RWPE2 (cell line): ENCODE data around the gene ELF5.

Source experiments
- ATAC-seq: fragments of 200-7000 bp; cut with Tn5 transposase; 3 replicates; pipeline ENCODE4 v1.9.1; 2021; ENCODE audit warnings: low read depth
- DNase-seq: peaks from one replicate; pipeline ENCODE4 v3.0.0-alpha.2; 2020; ENCODE audit warnings: low spot score
- H3K27ac ChIP-seq: fragments of 450-650 bp; 2 replicates; pipeline ENCODE4 v1.5.1; 2017; ENCODE audit warnings: mild to moderate bottlenecking; ENCODE audit not compliant: poor library complexity, severe bottlenecking
- H3K27me3 ChIP-seq: fragments of 250-450 bp; sonication (Bioruptor Pico); 2 replicates; pipeline ENCODE4 v1.5.1; 2021; ENCODE audit warnings: mild to moderate bottlenecking, moderate library complexity; ENCODE audit not compliant: insufficient read depth, poor library complexity, severe bottlenecking
- H3K36me3 ChIP-seq: fragments of 250-450 bp; sonication (Bioruptor Pico); 2 replicates; pipeline ENCODE4 v1.5.1; 2020; ENCODE audit warnings: low read depth, mild to moderate bottlenecking, moderate library complexity
- H3K4me1 ChIP-seq: fragments of 250-450 bp; sonication (Bioruptor Pico); 2 replicates; pipeline ENCODE4 v1.5.1; 2021; ENCODE audit warnings: mild to moderate bottlenecking, moderate library complexity; ENCODE audit not compliant: insufficient read depth, poor library complexity, severe bottlenecking
- H3K4me3 ChIP-seq: fragments of 250-450 bp; sonication (Bioruptor Pico); 2 replicates; pipeline ENCODE4 v1.5.1; 2021; ENCODE audit warnings: mild to moderate bottlenecking, moderate library complexity; ENCODE audit not compliant: severe bottlenecking
- H3K9me3 ChIP-seq: fragments of 250-450 bp; sonication (Bioruptor Pico); 2 replicates; pipeline ENCODE4 v1.5.1; 2021; ENCODE audit warnings: mild to moderate bottlenecking, moderate library complexity; ENCODE audit not compliant: severe bottlenecking
- CTCF ChIP-seq: fragments of 450-650 bp; IDR thresholded peaks from one replicate; pipeline ENCODE4 v1.5.1; 2017; ENCODE audit warnings: mild to moderate bottlenecking, moderate library complexity; ENCODE audit not compliant: poor library complexity, severe bottlenecking

ELF5 gene

GRCh38 chr11:34492806-34493414 lies 20.7 kb downstream of the ELF5 start:
- Histone ChIP-seq H3K27me3 (no peaks in the 10 kb centered on the region), H3K27ac (no peak overlapping the region), H3K4me1 (peaks cover 4% of the 10 kb centered on the region), H3K4me3 (no peak overlapping the region), H3K36me3 (no peaks in the 10 kb centered on the region), H3K9me3 (no peaks in the 10 kb centered on the region)
- TF ChIP-seq CTCF, result peak; percentile 83
- ATAC-seq (no peak), DNase-seq (no peak)

- no peak for TF ChIP-seq CTCF
- Histone ChIP-seq H3K27me3 (no peaks in the 10 kb centered on the region), H3K4me3 (no peak overlapping the region), H3K36me3 (no peaks in the 10 kb centered on the region), H3K9me3 (no peaks in the 10 kb centered on the region), H3K4me1 (peaks cover 2% of the 10 kb centered on the region), H3K27ac (no peak overlapping the region)
- ATAC-seq (no peak), DNase-seq (no peak)
Observed at GRCh38 chr11:34490304-34490703, 23.3 kb downstream of the ELF5 start.

GRCh38 chr11:34488855-34489557 lies 24.6 kb downstream of the ELF5 start:
- no peaks in the 10 kb centered on the region for H3K27me3 ChIP-seq
- ATAC-seq, result no peak

GRCh38 chr11:34487430-34487829 lies 26.2 kb downstream of the ELF5 start:
- TF ChIP-seq CTCF, result no peak
- no peak for DNase-seq
- no peak for ATAC-seq
- no peaks in the 10 kb centered on the region for H3K4me1 ChIP-seq
- no peaks in the 10 kb centered on the region for H3K36me3 ChIP-seq
- H3K27ac ChIP-seq, result no peak overlapping the region
- H3K27me3 ChIP-seq, result no peaks in the 10 kb centered on the region
- H3K9me3 ChIP-seq, result no peaks in the 10 kb centered on the region
- no peak overlapping the region for H3K4me3 ChIP-seq

More at GRCh38 chr11:34488855-34489557, 24.6 kb downstream of the ELF5 start:
- Histone ChIP-seq H3K9me3 (no peaks in the 10 kb centered on the region), H3K4me1 (no peaks in the 10 kb centered on the region), H3K36me3 (no peaks in the 10 kb centered on the region), H3K4me3 (no peak overlapping the region), H3K27ac (no peak overlapping the region)
- TF ChIP-seq CTCF, result no peak
- no peak for DNase-seq
